Activated T-cell treated with anti-CD3 and anti-CD28 coated beads, Interleukin-2, amount 50 U/mL, for 72 hours (primary cell): ENCODE measurements around the gene HOXC6. TPM values are rescaled to one million over a fixed set of nuclear protein-coding genes. Genes with fewer than 3 reads are reported as not detected.

Source experiments
- ATAC-seq, 2 donors: fragments of 150-1000 bp; cut with Tn5 transposase; replicated peaks in 1 of 2; 2 replicates each; pipeline ENCODE4 v1.10.0; 2021; ENCODE audit warnings: moderate library complexity in 2 of 2, mild to moderate bottlenecking in 1 of 2
- DNase-seq, 2 donors: peaks; one replicate each; pipeline ENCODE4 v3.0.0; 2021 to 2022; ENCODE audit warnings: mixed read lengths in 1 of 2
- H3K27ac Mint-ChIP-seq: one replicate; pipeline ENCODE4 v1.8.0; 2022; ENCODE audit warnings: mild to moderate bottlenecking, moderate library complexity, mixed read lengths
- H3K27me3 Mint-ChIP-seq: one replicate; pipeline ENCODE4 v1.8.0; 2022; ENCODE audit warnings: low read depth, mixed read lengths
- H3K36me3 Mint-ChIP-seq, 2 donors: one replicate each; pipeline ENCODE4 v1.8.0; 2022; ENCODE audit warnings: mixed read lengths in 2 of 2, mild to moderate bottlenecking in 1 of 2; ENCODE audit not compliant: insufficient read depth in 2 of 2
- H3K4me1 Mint-ChIP-seq: one replicate; pipeline ENCODE4 v1.8.0; 2022; ENCODE audit warnings: low read depth, mixed read lengths
- H3K4me3 Mint-ChIP-seq, 2 donors: one replicate each; pipeline ENCODE4 v1.8.0; 2022; ENCODE audit warnings: mild to moderate bottlenecking in 2 of 2, mixed read lengths in 2 of 2, moderate library complexity in 2 of 2
- H3K9me3 Mint-ChIP-seq, 2 donors: one replicate each; pipeline ENCODE4 v1.8.0; 2022; ENCODE audit warnings: mixed read lengths in 2 of 2
- total RNA-seq, 2 donors: library from RNA; stranded (reverse); gene quantifications; one replicate each; pipeline ENCODE4 v1.2.3, GENCODE V29; 2022

Gene HOXC6
- total RNA-seq, 2 donors from 2014 or later, result not detected

- peak overlapping the region; percentile 15 for H3K27ac Mint-ChIP-seq
These were observed 33.2 kb upstream of the HOXC6 start for GRCh38 chr12:53995002-53995377.

GRCh38 chr12:53995378-53996239 is 32.6 kb upstream of the HOXC6 start:
- peak overlapping the region; percentile 63 for H3K27ac Mint-ChIP-seq
- DNase-seq (peak; percentile 35 to 37), ATAC-seq (peak; percentile 36 to 38)
- peaks cover 0 to 3% of the 10 kb centered on the region in 2 donors for H3K36me3 Mint-ChIP-seq
- H3K9me3 Mint-ChIP-seq, result no peaks in the 10 kb centered on the region
- H3K4me1 Mint-ChIP-seq, result peaks cover 58% of the 10 kb centered on the region
- peak overlapping the region; percentile 92 to 94 for H3K4me3 Mint-ChIP-seq
- H3K27me3 Mint-ChIP-seq, result peaks cover 90% of the 10 kb centered on the region

More at GRCh38 chr12:53995002-53995377, 33.2 kb upstream of the HOXC6 start:
- ATAC-seq (no peak), DNase-seq (peak in 1 of 2 donors; percentile 39)
- Mint-ChIP-seq H3K9me3 (no peaks in the 10 kb centered on the region), H3K4me1 (peaks cover 64% of the 10 kb centered on the region), H3K36me3 (peaks cover 0 to 3% of the 10 kb centered on the region in 2 donors), H3K27me3 (peaks cover 95% of the 10 kb centered on the region), H3K4me3 (peak overlapping the region; percentile 92 to 94)

- ATAC-seq, result no peak
- no peak for DNase-seq
- H3K27me3 Mint-ChIP-seq, result peaks cover 90% of the 10 kb centered on the region
- peak overlapping the region; percentile 92 to 94 for H3K4me3 Mint-ChIP-seq
- H3K9me3 Mint-ChIP-seq, result no peaks in the 10 kb centered on the region
- peaks cover 0 to 3% of the 10 kb centered on the region in 2 donors for H3K36me3 Mint-ChIP-seq
- no peak overlapping the region for H3K27ac Mint-ChIP-seq
- H3K4me1 Mint-ChIP-seq, result peaks cover 51% of the 10 kb centered on the region
These were observed 31.7 kb upstream of the HOXC6 start for GRCh38 chr12:53996240-53997203.

GRCh38 chr12:53997204-53998109 is 30.8 kb upstream of the HOXC6 start:
- Mint-ChIP-seq H3K9me3 (no peaks in the 10 kb centered on the region), H3K4me3 (peak overlapping the region; percentile 15 to 21), H3K27me3 (peaks cover 90% of the 10 kb centered on the region), H3K36me3 (peaks cover 0 to 3% of the 10 kb centered on the region in 2 donors), H3K4me1 (peaks cover 50% of the 10 kb centered on the region), H3K27ac (no peak overlapping the region)
- no peak for DNase-seq
- ATAC-seq, result no peak

- no peaks in the 10 kb centered on the region for H3K9me3 Mint-ChIP-seq
- no peak for ATAC-seq
- H3K4me3 Mint-ChIP-seq, result no peak overlapping the region
- H3K4me1 Mint-ChIP-seq, result peaks cover 49% of the 10 kb centered on the region
- no peak for DNase-seq
- H3K27ac Mint-ChIP-seq, result peak overlapping the region; percentile 52
- H3K36me3 Mint-ChIP-seq, result peaks cover 0 to 3% of the 10 kb centered on the region in 2 donors
- peaks cover 90% of the 10 kb centered on the region for H3K27me3 Mint-ChIP-seq
These were observed 29.9 kb upstream of the HOXC6 start for GRCh38 chr12:53998110-53998899.

- H3K27ac Mint-ChIP-seq, result peak overlapping the region; percentile 52
- H3K27me3 Mint-ChIP-seq, result peaks cover 90% of the 10 kb centered on the region
- no peaks in the 10 kb centered on the region for H3K9me3 Mint-ChIP-seq
- H3K36me3 Mint-ChIP-seq, result peaks cover 0 to 3% of the 10 kb centered on the region in 2 donors
- H3K4me1 Mint-ChIP-seq, result peaks cover 44% of the 10 kb centered on the region
- no peak overlapping the region for H3K4me3 Mint-ChIP-seq
- ATAC-seq, result no peak
- DNase-seq, result no peak
These were observed 29.4 kb upstream of the HOXC6 start for GRCh38 chr12:53998900-53999236.

- Mint-ChIP-seq H3K36me3 (peaks cover 0 to 3% of the 10 kb centered on the region in 2 donors), H3K9me3 (no peaks in the 10 kb centered on the region), H3K27me3 (peaks cover 93% of the 10 kb centered on the region), H3K4me1 (peaks cover 39% of the 10 kb centered on the region), H3K27ac (no peak overlapping the region), H3K4me3 (peak overlapping the region; percentile 71 to 76)
- ATAC-seq, result no peak
- DNase-seq, result peak; percentile 36 to 50
These were observed 28.6 kb upstream of the HOXC6 start for GRCh38 chr12:53999559-54000115.

- no peak within 1 kb of the TSS for H3K27ac Mint-ChIP-seq
- no peaks in the 10 kb centered on the region for H3K9me3 Mint-ChIP-seq
- peak within 1 kb of the TSS; percentile 71 to 76 for H3K4me3 Mint-ChIP-seq
- H3K36me3 Mint-ChIP-seq, result peaks cover 0 to 2% of the 10 kb centered on the region in 2 donors
- ATAC-seq (no peak), DNase-seq (no peak)
- peaks cover 36% of the 10 kb centered on the region for H3K4me1 Mint-ChIP-seq
- peaks cover 93% of the 10 kb centered on the region for H3K27me3 Mint-ChIP-seq
These were observed 27.8 kb upstream of the HOXC6 start, which contains the start of gene HOXC9 for GRCh38 chr12:54000116-54001114. TSS of gene HOXC9 (plus strand) at chr12:54000161. CDS start at chr12:54000189, 28 bp downstream.

- no peak for DNase-seq
- H3K9me3 Mint-ChIP-seq, result no peaks in the 10 kb centered on the region
- H3K4me3 Mint-ChIP-seq, result no peak overlapping the region
- H3K36me3 Mint-ChIP-seq, result no peaks in the 10 kb centered on the region
- H3K4me1 Mint-ChIP-seq, result peaks cover 33% of the 10 kb centered on the region
- no peak overlapping the region for H3K27ac Mint-ChIP-seq
- ATAC-seq, result no peak
- H3K27me3 Mint-ChIP-seq, result peaks cover 93% of the 10 kb centered on the region
These were observed 26.7 kb upstream of the HOXC6 start for GRCh38 chr12:54001283-54002187.
